ENCODE results near the gene WDR90. TPM values are rescaled to one million over a fixed set of nuclear protein-coding genes. Genes with fewer than 3 reads are reported as not detected.

The WDR90 gene
- polyA plus RNA-seq, 1 donor from 2014 or later, result 32.1 TPM

DNA sequence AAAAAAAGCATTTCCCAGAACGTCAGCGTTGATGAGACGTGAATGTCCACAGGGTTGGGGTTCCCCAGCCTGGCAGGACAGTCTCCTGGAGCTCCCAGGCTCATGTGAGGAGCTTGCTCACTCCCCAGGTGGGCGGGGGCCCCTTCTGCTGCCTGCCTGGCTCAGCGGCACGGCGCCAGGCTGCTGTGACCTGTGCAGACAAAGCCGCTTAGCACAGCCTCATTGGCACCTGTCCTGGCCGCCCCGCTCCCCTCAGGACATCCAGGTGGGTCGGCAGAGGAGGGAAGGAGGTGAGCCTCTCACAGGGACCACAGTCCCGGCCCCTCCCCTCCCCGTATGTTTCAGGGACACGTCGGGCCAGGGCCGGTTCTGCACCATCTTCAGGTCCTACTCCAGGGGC, 31.3 kb upstream of the WDR90 start:
- Histone ChIP-seq H3K4me2 (ENCODE audit: low read length) (no peak overlapping the region), H3K27ac (ENCODE audit: low read length) (no peak overlapping the region), H3F3A (ENCODE audit: insufficient read depth, low read length, poor library complexity, severe bottlenecking) (no peaks in the 10 kb centered on the region), H2AFZ (ENCODE audit: low read depth, low read length) (no peak overlapping the region), H3K9ac (ENCODE audit: low read length) (no peak overlapping the region), H4K20me1 (ENCODE audit: insufficient read depth) (no peaks in the 10 kb centered on the region), H3K79me2 (replicated peaks; ENCODE audit: insufficient read depth, low read length) (no peaks in the 10 kb centered on the region), H3K9me3 (ENCODE audit: low read length) (no peaks in the 10 kb centered on the region), H3K9me2 (ENCODE audit: insufficient read depth, low read length) (no peaks in the 10 kb centered on the region), H3K4me3 (ENCODE audit: low read length) (no peak overlapping the region), H3K27me3 (ENCODE audit: insufficient read depth, low read depth, low read length) (no peaks in the 10 kb centered on the region), H3K36me3 (ENCODE audit: insufficient read depth, low read length) (peaks cover 7% of the 10 kb centered on the region)
- TF ChIP-seq RAD21 (conservative IDR thresholded peaks at IDR 0.05) (no peak), EP300 (conservative IDR thresholded peaks at IDR 0.05; ENCODE audit: poor library complexity, severe bottlenecking) (no peak), CTCF (IDR thresholded peaks at IDR 0.05; ENCODE audit: poor library complexity, severe bottlenecking) (no peak), REST (IDR thresholded peaks at IDR 0.05; ENCODE audit: borderline replicate concordance) (no peak)

DNA sequence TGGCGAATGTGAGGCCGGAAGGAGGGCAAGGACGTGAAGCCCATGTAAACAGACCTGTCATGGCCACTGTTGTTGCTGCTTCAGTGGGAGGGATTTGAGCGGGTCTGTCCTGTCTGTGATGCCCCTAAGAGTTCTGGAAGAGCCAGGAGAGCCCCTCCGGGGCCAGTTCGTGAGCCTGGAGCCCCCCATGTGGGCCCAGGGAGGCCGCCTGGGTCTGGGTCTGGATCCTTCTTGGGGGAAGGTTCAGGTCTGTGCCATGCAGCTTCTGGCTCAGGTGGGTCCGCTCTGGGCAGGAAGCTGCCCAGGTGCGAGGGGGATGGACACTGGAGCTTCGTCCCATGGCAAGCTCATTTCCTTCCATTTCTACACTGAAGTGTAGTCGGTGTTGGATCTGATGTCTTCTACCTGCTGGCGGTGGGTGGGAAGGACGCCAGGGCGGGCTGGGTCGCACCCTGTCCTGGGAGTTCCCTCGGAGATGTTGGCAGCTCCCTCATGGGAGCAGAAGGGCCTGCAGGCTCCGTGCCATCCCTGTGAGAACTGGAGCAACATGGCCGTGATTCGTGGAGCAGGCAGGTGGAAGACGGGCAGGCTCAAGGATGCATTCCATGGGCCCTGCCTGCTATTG, 29.6 kb upstream of the WDR90 start:
- Histone ChIP-seq H4K20me1 (ENCODE audit: insufficient read depth) (no peaks in the 10 kb centered on the region), H3K4me3 (ENCODE audit: low read length) (no peak overlapping the region), H3K9me3 (ENCODE audit: low read length) (no peaks in the 10 kb centered on the region), H3K4me2 (ENCODE audit: low read length) (no peak overlapping the region), H3K27ac (ENCODE audit: low read length) (no peak overlapping the region), H3K9me2 (ENCODE audit: insufficient read depth, low read length) (no peaks in the 10 kb centered on the region), H2AFZ (ENCODE audit: low read depth, low read length) (no peak overlapping the region), H3K36me3 (ENCODE audit: insufficient read depth, low read length) (peaks cover 6% of the 10 kb centered on the region), H3K9ac (ENCODE audit: low read length) (no peak overlapping the region), H3K27me3 (ENCODE audit: insufficient read depth, low read depth, low read length) (no peaks in the 10 kb centered on the region), H3K79me2 (replicated peaks; ENCODE audit: insufficient read depth, low read length) (no peaks in the 10 kb centered on the region), H3F3A (ENCODE audit: insufficient read depth, low read length, poor library complexity, severe bottlenecking) (no peaks in the 10 kb centered on the region)
- TF ChIP-seq POLR2AphosphoS5 (IDR thresholded peaks at IDR 0.05), result no peak

DNA sequence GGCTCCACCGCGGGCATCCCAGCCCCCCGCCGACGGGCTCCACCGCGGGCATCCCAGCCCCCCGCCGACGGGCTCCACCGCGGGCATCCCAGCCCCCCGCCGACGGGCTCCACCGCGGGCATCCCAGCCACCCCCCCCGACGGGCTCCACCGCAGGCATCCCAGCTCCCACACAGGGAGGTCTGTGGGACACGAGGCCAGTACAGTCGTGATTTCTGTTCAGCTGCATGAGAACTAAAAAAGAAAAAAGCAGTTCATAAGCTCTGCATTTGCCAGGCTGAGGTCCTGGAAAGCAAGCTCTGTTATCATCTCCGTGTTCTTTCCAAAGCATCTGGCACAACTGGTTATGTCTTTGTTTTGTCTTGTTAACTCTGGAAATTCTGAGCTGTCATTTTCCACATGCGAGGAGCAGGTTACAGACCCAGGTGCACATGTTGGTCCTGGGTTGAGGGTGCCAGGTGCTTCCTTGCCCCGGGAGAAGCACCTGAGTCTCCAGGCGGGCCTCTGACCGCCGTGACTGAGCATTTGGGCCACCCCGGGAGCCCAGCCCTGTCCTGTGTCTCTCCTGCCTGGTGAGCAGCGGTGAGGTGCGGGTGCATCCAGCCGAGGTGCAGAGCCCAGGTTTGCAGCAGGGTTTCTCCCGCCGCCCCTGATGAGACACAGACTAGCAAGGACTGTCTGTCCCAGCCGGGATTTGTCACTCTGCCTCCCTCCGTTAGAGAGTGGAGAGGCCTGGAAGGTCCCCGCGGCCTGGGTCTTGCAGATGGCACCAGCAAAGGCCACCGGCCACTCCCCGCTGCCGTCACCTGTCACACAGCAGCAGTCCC, 28.3 kb upstream of the WDR90 start:
- H3K9me2 ChIP-seq (ENCODE audit: insufficient read depth, low read length), result no peaks in the 10 kb centered on the region
- H3K9me3 ChIP-seq (ENCODE audit: low read length), result no peaks in the 10 kb centered on the region
- H3K27ac ChIP-seq (ENCODE audit: low read length), result no peak overlapping the region
- H3K27me3 ChIP-seq (ENCODE audit: insufficient read depth, low read depth, low read length), result no peaks in the 10 kb centered on the region
- no peaks in the 10 kb centered on the region for H4K20me1 ChIP-seq (ENCODE audit: insufficient read depth)
- H3F3A ChIP-seq (ENCODE audit: insufficient read depth, low read length, poor library complexity, severe bottlenecking), result no peaks in the 10 kb centered on the region
- H3K4me2 ChIP-seq (ENCODE audit: low read length), result no peak overlapping the region
- TF ChIP-seq EP300 (conservative IDR thresholded peaks at IDR 0.05; ENCODE audit: poor library complexity, severe bottlenecking) (no peak), TAF1 (IDR thresholded peaks at IDR 0.05; ENCODE audit: low read depth) (no peak), MXI1 (conservative IDR thresholded peaks at IDR 0.05; ENCODE audit: poor library complexity, severe bottlenecking) (no peak), POLR2AphosphoS5 (IDR thresholded peaks at IDR 0.05) (no peak), CTCF (IDR thresholded peaks at IDR 0.05; ENCODE audit: poor library complexity, severe bottlenecking) (no peak)
- no peak overlapping the region for H3K4me3 ChIP-seq (ENCODE audit: low read length)
- H3K9ac ChIP-seq (ENCODE audit: low read length), result no peak overlapping the region
- no peak overlapping the region for H2AFZ ChIP-seq (ENCODE audit: low read depth, low read length)
- H3K36me3 ChIP-seq (ENCODE audit: insufficient read depth, low read length), result no peaks in the 10 kb centered on the region
- H3K79me2 ChIP-seq (replicated peaks; ENCODE audit: insufficient read depth, low read length), result no peaks in the 10 kb centered on the region

Measured in neural cell (in vitro differentiated cells).